H1 (cell line): ENCODE data around the gene HTR3C. TPM values are rescaled to one million over a fixed set of nuclear protein-coding genes. Genes with fewer than 3 reads are reported as not detected.

Experiments used
- CTCF ChIA-PET: fragments of 300-600 bp; sonication (Branson Sonifier 250); formaldehyde crosslinking; loops from one replicate; lab custom pipeline; 2021; ENCODE audit not compliant: partially characterized antibody; lab: Charles Lee
- POLR2A ChIA-PET: fragments of 300-600 bp; sonication (Branson Sonifier 250); formaldehyde crosslinking; loops from one replicate; lab custom pipeline; 2021; ENCODE audit warnings: inconsistent platforms; ENCODE audit not compliant: partially characterized antibody; lab: Charles Lee
- DNase-seq, 2 experiments: peaks; one replicate each; pipeline versions ENCODE4 v3.0.0 to v3.0.0-alpha.2; 2010 to 2022; ENCODE audit warnings: low spot score in 2 of 2, low read depth in 1 of 2, mixed read lengths in 1 of 2
- FAIRE-seq: peaks from 2 replicates; lab custom pipeline; 2011; peaks lifted over from hg19 to GRCh38; lab: Jason Lieb, UNC
- H2AFZ ChIP-seq: 2 replicates; pipeline ENCODE4 v1.8.1; 2012; ENCODE audit warnings: low read length, inconsistent platforms
- H2AK5ac ChIP-seq: 2 replicates; pipeline ENCODE4 v1.6.1; 2013; ENCODE audit warnings: low read depth, low read length
- H2BK120ac ChIP-seq: replicated peaks from 2 replicates; pipeline ENCODE3; 2013; ENCODE audit warnings: low read depth, low read length, inconsistent platforms
- H2BK12ac ChIP-seq: 2 replicates; pipeline ENCODE4 v1.6.1; 2013; ENCODE audit warnings: low read depth, low read length
- H2BK15ac ChIP-seq: 2 replicates; pipeline ENCODE4 v1.6.1; 2013; ENCODE audit warnings: low read length
- H2BK20ac ChIP-seq: 2 replicates; pipeline ENCODE4 v1.6.1; 2013; ENCODE audit warnings: low read length
- H2BK5ac ChIP-seq: 2 replicates; pipeline ENCODE4 v1.6.1; 2013; ENCODE audit warnings: low read depth, low read length
- H3K14ac ChIP-seq: 2 replicates; pipeline ENCODE4 v1.6.1; 2013; ENCODE audit warnings: inconsistent platforms; ENCODE audit not compliant: insufficient read length
- H3K18ac ChIP-seq: 2 replicates; pipeline ENCODE4 v1.6.1; 2013; ENCODE audit warnings: low read length; ENCODE audit errors: extremely low read depth
- H3K23ac ChIP-seq: 2 replicates; pipeline ENCODE4 v1.6.1; 2013; ENCODE audit warnings: inconsistent platforms; ENCODE audit not compliant: insufficient read length
- H3K23me2 ChIP-seq: 2 replicates; pipeline ENCODE4 v1.6.1; 2013; ENCODE audit warnings: low read depth, low read length
- H3K27ac ChIP-seq: 2 replicates; pipeline ENCODE4 v1.6.1; 2011; ENCODE audit warnings: low read depth, low read length, inconsistent platforms
- H3K27me3 ChIP-seq, 4 experiments: replicated peaks in 1 of 4; 1 replicate in 1 of 4; 2 replicates in 3 of 4; pipeline versions ENCODE4 v1.6.1 to v1.8.1; 2011 to 2013; ENCODE audit warnings: low read length in 3 of 4, mild to moderate bottlenecking in 3 of 4, inconsistent platforms in 2 of 4, mixed read lengths in 2 of 4, moderate library complexity in 1 of 4; ENCODE audit not compliant: control insufficient read depth in 3 of 4, insufficient read depth in 3 of 4; ENCODE audit errors: extremely low read depth in 1 of 4
- H3K36me3 ChIP-seq, 4 experiments: 2 replicates each; pipeline versions ENCODE4 v1.6.1 to v1.8.1; 2011 to 2013; ENCODE audit warnings: mild to moderate bottlenecking in 4 of 4, low read length in 3 of 4, moderate library complexity in 2 of 4, control low read depth in 1 of 4, inconsistent platforms in 1 of 4; ENCODE audit not compliant: insufficient read depth in 4 of 4, control insufficient read depth in 2 of 4
- H3K4ac ChIP-seq: replicated peaks from 2 replicates; pipeline ENCODE3; 2013; ENCODE audit warnings: low read length, low read depth, mixed read lengths, inconsistent platforms; ENCODE audit not compliant: insufficient read length
- H3K4me1 ChIP-seq, 4 experiments: replicated peaks in 1 of 4; 1 replicate in 1 of 4; 2 replicates in 3 of 4; pipeline versions ENCODE4 v1.6.1 to v1.8.1; 2011 to 2013; ENCODE audit warnings: low read length in 3 of 4, inconsistent platforms in 2 of 4, mixed read lengths in 1 of 4; ENCODE audit not compliant: insufficient read depth in 4 of 4, control insufficient read depth in 3 of 4
- H3K4me2 ChIP-seq, 2 experiments: 2 replicates each; pipeline versions ENCODE4 v1.6.1 to v1.8.1; 2011 to 2013; ENCODE audit warnings: low read depth in 2 of 2, low read length in 2 of 2, control low read depth in 1 of 2, inconsistent platforms in 1 of 2, mild to moderate bottlenecking in 1 of 2; ENCODE audit not compliant: insufficient read depth in 1 of 2
- H3K4me3 ChIP-seq, 4 experiments: fragments of 200-600, 300-600 bp in 1 of 4; sonication (generic), shearing (Covaris generic), sonication (Bioruptor Twin) in 1 of 4; 2 replicates each; pipeline versions ENCODE4 v1.5.1 to v1.8.1; 2011 to 2016; ENCODE audit warnings: low read length in 4 of 4, low read depth in 3 of 4, control low read depth in 2 of 4, inconsistent platforms in 2 of 4, mild to moderate bottlenecking in 2 of 4, mixed read lengths in 1 of 4, moderate library complexity in 1 of 4; ENCODE audit not compliant: insufficient read depth in 2 of 4; ENCODE audit errors: extremely low read depth in 1 of 4
- H3K56ac ChIP-seq: replicated peaks from 2 replicates; pipeline ENCODE3; 2013; ENCODE audit warnings: low read depth, mild to moderate bottlenecking, mixed read lengths, low read length, inconsistent platforms; ENCODE audit not compliant: insufficient read length
- H3K79me1 ChIP-seq: 2 replicates; pipeline ENCODE4 v1.6.1; 2013; ENCODE audit warnings: low read depth, low read length, control low read depth
- H3K79me2 ChIP-seq, 2 experiments: 2 replicates each; pipeline versions ENCODE4 v1.6.1 to v1.8.1; 2012 to 2013; ENCODE audit warnings: low read length in 2 of 2, mild to moderate bottlenecking in 2 of 2, inconsistent platforms in 1 of 2; ENCODE audit not compliant: insufficient read depth in 2 of 2, control insufficient read depth in 1 of 2
- H3K9ac ChIP-seq, 4 experiments: replicated peaks in 1 of 4; 1 replicate in 1 of 4; 2 replicates in 3 of 4; pipeline versions ENCODE4 v1.6.1 to v1.8.1; 2011 to 2013; ENCODE audit warnings: low read depth in 3 of 4, low read length in 3 of 4, control low read depth in 2 of 4, mild to moderate bottlenecking in 2 of 4, moderate library complexity in 2 of 4, inconsistent platforms in 1 of 4; ENCODE audit errors: extremely low read depth in 1 of 4
- H3K9me3 ChIP-seq, 2 experiments: 2 replicates each; pipeline versions ENCODE4 v1.6.1 to v1.8.1; 2012 to 2013; ENCODE audit warnings: mild to moderate bottlenecking in 2 of 2, moderate library complexity in 2 of 2, control low read depth in 1 of 2, inconsistent platforms in 1 of 2, low read depth in 1 of 2, low read length in 1 of 2, mixed read lengths in 1 of 2; ENCODE audit not compliant: insufficient read depth in 2 of 2
- H4K20me1 ChIP-seq, 2 experiments: replicated peaks in 1 of 2; 2 replicates each; pipeline versions ENCODE3 to v1.8.1; 2011 to 2013; ENCODE audit warnings: inconsistent platforms in 2 of 2, low read length in 2 of 2, mild to moderate bottlenecking in 1 of 2; ENCODE audit not compliant: insufficient read depth in 2 of 2, control insufficient read depth in 1 of 2
- H4K5ac ChIP-seq: 2 replicates; pipeline ENCODE4 v1.6.1; 2013; ENCODE audit warnings: low read length, low read depth, mixed read lengths, inconsistent platforms; ENCODE audit not compliant: insufficient read length
- H4K8ac ChIP-seq: 2 replicates; pipeline ENCODE4 v1.8.0; 2013; ENCODE audit warnings: mild to moderate bottlenecking, moderate library complexity, low read length, inconsistent platforms; ENCODE audit not compliant: insufficient read depth; ENCODE audit errors: extremely low read depth
- H4K91ac ChIP-seq: replicated peaks from 2 replicates; pipeline ENCODE3; 2013; ENCODE audit warnings: low read length, mixed read lengths, inconsistent platforms; ENCODE audit not compliant: insufficient read length
- TBP ChIP-seq: IDR thresholded peaks from 2 replicates; pipeline ENCODE4 v1.6.1; 2011; ENCODE audit warnings: low read depth, low read length, improper control_type of control experiment
- WGBS, 2 experiments: shearing (Covaris generic) in 1 of 2; methylation state at CpG; one replicate each; pipeline versions ENCODE4 v1.1.6 to v1.1.7; 2013 to 2015; ENCODE audit warnings: low lambda C conversion rate in 2 of 2, mixed read lengths in 2 of 2, inconsistent platforms in 1 of 2, low coverage in 1 of 2, missing lambda C conversion rate in 1 of 2; ENCODE audit not compliant: insufficient replicate concordance in 2 of 2, insufficient coverage in 1 of 2, insufficient read length in 1 of 2; ENCODE audit errors: extremely low coverage in 1 of 2, missing lambda C conversion rate in 1 of 2; 5-methylcytosine and 5-hydroxymethylcytosine counted together
- polyA plus RNA-seq, 7 experiments: library from polyadenylated mRNA; depleted of rRNA in 3 of 7; stranded (reverse) in 5 of 7; unstranded in 2 of 7; fragments of >200 nt in 5 of 7; fragments of 200-250 nt in 2 of 7; gene quantifications; 1 replicate in 5 of 7; 2 replicates in 1 of 7; 4 replicates in 1 of 7; pipeline versions ENCODE4 v1.2.1 to v1.2.3, GENCODE V29; 2011 to 2013; ENCODE audit warnings: missing spikeins in 2 of 7, mixed read lengths in 2 of 7
- total RNA-seq: library from RNA; stranded (reverse); fragmentation: NEBNext Ultra II Directional; extraction: Animal tissue kit (Norgen Biotek cat#: 25700); gene quantifications from 2 replicates; pipeline ENCODE4 v1.2.1, GENCODE V29; 2021

Gene HTR3C
- total and polyA plus RNA-seq, 2 of the 8 experiments (the other 6 are each of a cell fraction or from before 2014, with no cell fraction given) = 0.03 TPM; not detected in 1

DNA sequence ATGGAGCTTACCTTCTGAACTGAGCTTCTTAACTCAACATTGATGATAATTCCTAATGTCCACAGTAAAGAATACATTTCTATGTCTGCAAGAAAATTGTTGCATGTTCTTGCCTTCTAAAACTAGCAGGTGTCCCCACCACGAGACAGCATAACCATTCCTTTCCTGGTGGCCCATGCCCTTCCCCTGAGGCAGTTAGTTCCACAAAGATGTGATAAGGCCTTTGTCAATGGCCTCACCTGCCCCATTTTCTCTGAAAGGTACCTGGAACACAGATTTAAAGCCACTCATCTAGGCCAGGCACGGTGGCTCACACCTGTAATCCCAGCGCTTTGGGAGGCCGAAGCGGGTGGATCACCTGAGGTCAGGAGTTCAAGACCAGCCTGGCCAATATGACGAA is 23.1 kb downstream of the HTR3C start:
- no peaks in the 10 kb centered on the region for H3K79me1 ChIP-seq
- H3K23ac ChIP-seq = no peak overlapping the region
- CTCF ChIA-PET = interaction anchor here (0.6 to 1.2 kb wide), 2 partner anchors 44 to 94 kb away, joined by 4 read pairs; no protein-coding TSS in a partner anchor
- H2BK12ac ChIP-seq = no peak overlapping the region
- H3K4me1 ChIP-seq = no peaks in the 10 kb centered on the region; a peak in 1 of 7 replicates
- H3K36me3 ChIP-seq = no peaks in the 10 kb centered on the region
- H2AFZ ChIP-seq = no peak overlapping the region
- H2BK120ac ChIP-seq = no peak overlapping the region
- no peaks in the 10 kb centered on the region; the same call in 1 of the 2 replicates for H3K23me2 ChIP-seq
- no peak overlapping the region for H2BK20ac ChIP-seq
- no peak overlapping the region for H4K91ac ChIP-seq
- no peaks in the 10 kb centered on the region for H3K27me3 ChIP-seq
- no peak overlapping the region for H3K4me3 ChIP-seq
- H3K79me2 ChIP-seq = no peaks in the 10 kb centered on the region
- H2BK5ac ChIP-seq = no peak overlapping the region
- FAIRE-seq = no peak
- no peak overlapping the region for H3K4me2 ChIP-seq
- H3K27ac ChIP-seq = no peak overlapping the region
- no peak overlapping the region for H3K18ac ChIP-seq
- 90% methylated on average over 6 of the region's 6 CpGs; no CpG with 5 or more reads in 1 of the 2 experiments for WGBS, 2 experiments
- no peaks in the 10 kb centered on the region for H4K20me1 ChIP-seq
- no peak overlapping the region for H3K14ac ChIP-seq
- DNase-seq = no peak
- H4K5ac ChIP-seq = no peak overlapping the region
- H3K9ac ChIP-seq = no peak overlapping the region
- H4K8ac ChIP-seq = no peak overlapping the region
- H3K9me3 ChIP-seq = peaks cover 2 to 4% of the 10 kb centered on the region in 2 experiments; a peak in 2 of 4 replicates
- H3K4ac ChIP-seq = no peak overlapping the region
- H2AK5ac ChIP-seq = no peak overlapping the region
- no peak overlapping the region for H2BK15ac ChIP-seq
- H3K56ac ChIP-seq = no peak overlapping the region
- POLR2A ChIA-PET = no interaction called here
- no peak for TF ChIP-seq TBP
